Measurements from ENCODE around the gene TOB2.
A peak's percentile ranks its signal among the peaks of the same experiment; 100 is the strongest.
"Not testable (repeated sequence)": the region's sequence is repeated elsewhere in the genome, so short reads cannot be mapped to it uniquely, and the experiment has no call there.

TOB2 gene

DNA sequence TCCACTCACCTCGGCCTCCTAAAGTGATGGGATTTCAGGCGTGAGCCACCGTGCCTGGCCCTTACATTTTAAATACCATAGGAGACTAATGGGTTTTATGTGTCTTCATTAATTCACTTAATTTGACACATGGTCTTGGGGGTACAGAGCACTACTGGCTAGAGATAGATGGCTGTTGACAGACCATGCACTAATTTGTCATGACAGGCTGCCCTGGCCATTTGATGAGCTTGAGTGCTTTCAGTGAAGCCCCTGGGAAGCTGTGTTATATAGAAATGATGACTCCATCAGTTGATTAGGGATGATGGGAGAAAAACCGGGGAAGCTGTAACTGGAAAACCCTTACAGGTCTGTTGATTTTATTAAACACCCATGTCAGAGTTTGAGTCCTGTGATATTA, 15.3 kb upstream of the TOB2 start:
- DNase-seq: no peak

DNA sequence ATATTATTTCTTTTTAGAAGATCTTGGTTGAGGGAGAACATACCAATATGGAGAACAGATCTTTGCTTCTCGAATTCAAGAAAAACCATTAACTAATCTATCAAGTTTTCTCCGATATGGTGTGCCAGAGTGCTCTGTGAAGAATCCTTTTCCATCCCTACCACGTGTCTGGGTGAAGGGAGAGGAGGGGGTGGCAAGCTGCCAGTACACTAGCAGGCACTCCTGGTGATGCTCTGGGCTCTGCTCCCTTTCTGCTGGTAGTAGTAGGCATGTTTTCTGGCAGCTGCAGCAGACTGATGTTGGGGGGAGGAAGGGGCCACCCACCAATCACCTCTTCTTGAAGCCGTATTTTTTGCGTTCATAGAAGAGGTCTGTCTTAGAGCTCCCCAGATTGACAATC, 13.5 kb upstream of the TOB2 start:
- not testable (repeated sequence) for DNase-seq

DNA sequence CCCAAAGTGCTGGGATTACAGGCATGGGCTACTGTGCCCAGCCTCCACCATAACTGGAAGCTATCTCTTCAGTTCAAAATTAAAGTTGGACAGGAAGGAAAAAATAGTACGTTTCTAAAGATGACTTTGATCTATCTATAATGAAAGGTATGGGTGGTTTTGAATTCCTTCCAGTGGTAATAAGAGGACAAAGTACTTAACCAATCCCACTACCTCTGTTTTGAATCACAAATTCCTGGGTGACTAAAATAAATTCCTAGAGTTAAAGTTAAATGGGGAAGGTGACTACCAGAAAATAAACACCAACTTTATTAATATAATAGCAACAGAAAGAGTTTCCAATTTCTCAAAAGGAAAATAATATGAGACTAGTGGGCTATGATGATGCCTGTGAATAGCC, 12.8 kb upstream of the TOB2 start:
- DNase-seq: no peak

DNA sequence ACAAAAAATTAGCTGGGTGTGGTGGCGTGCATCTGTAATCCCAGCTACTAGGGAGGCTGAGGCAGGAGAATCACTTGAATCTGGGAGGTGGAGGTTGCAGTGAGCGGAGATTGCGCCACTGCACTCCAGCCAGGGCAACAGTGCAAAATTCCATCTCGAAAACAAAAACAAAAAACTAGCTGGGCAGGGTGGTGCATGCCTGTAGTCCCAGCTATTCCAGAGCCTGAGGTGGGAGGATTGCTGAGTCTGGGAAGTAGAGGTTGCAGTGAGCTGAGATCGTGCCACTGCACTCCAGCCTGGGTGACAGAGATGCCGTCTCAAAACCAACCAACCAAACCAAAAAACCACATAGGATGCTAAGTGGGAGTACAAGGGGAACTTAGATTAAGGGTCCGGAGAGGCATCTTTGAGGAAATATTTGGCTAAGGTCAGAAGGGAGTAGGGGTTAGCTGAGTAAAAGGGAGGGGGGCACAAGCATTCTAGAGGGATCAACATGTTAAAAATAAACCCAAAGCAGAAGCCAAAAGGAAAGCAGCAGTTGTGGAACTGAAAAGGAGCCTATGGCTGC, 11.6 kb upstream of the TOB2 start:
- DNase-seq: no peak

DNA sequence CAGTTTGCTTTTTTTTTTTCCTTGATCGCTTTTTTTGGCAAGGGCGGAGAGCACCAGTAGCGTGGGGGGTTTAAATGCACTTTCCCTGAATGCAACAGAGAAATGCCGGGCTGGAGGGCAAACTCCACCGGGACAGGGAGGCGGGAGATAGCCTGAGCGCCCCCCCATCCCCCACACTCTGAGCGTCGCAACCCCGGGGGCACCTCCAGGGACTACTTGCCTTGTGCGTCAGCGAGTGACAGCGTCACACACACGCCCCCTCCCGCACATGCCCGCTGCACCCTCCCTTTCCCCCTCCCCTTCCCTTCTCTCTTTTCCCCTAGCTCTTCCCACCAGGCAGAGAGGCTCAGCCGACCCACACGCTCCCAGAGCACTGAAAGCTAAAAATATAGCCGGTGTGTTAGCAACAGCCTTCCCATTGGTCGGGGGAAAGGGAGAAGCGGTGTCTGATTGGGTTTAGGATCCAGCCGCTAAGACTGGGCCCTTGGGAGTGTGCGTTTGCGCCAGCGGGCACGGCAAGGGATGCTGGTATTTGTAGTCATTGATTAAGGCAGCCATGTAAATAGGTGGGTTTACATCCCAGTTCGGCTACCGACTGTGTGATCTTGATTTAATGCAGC, 1.7 kb upstream of the TOB2 start:
- DNase-seq: peak; percentile 92 to 99 (median 93)

DNA sequence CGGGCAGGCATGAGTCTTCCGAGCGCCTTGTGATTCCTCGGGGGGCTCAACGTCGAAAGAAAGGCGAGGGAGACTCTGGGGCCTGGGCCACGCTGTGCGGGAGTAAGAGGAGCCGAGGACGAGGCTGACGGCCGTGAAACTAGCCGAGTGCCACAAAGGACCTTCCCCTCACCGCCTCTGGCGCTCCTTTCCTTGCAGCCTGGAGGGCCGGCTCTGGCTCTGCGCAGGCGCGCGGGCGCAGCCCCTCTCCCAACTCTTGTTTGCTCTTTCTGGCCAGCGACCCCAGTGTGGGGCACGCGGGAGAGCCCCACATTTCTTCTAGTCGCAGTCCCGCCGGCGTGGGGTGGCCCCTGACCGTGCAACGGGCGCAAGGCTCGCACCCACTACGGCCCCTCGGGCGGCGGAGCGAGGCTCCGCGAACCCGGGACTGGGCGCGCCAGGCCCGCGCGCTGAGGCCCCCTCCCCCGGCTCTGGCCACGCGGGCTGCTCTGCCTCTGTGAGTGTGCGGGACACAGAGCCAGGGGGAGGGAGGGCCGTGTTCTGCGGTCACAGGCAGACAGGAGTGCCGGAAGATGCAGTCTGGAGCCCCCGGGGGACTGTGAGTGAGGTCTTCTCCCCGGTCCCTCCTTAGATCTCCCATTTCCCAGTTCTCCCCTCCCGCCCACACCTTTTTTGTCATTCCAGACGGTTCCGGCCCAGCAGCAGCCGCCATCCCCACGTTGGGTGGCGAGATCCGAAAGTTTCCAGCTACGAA, 1.0 kb upstream of the TOB2 start:
- DNase-seq: peak; percentile 40 to 74 (median 70)

DNA sequence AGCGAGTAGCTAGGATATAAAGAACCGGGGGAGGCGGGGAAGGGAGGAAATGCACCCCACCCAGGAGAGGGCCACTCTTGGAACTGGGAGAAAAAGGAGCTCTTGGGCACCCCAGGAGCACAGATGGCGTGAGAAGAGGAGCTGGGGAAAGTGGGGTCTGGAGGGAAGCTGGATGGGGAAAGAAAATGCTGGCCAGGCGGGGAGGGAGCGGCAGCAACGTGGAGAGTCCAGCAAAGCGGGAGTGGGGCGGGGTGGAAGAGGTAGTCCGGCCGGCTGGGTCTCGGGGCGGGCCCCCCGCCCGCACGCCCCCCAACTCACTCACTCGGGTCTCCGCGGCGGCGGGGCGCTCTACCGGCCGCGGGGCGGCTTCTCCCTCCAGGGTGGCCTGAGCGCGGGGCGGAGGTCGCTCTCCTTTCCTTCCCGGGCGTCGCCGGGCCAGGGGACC, 522 bp downstream of the TOB2 start:
- DNase-seq: peak in 1 of 3 experiments; percentile 55

DNA sequence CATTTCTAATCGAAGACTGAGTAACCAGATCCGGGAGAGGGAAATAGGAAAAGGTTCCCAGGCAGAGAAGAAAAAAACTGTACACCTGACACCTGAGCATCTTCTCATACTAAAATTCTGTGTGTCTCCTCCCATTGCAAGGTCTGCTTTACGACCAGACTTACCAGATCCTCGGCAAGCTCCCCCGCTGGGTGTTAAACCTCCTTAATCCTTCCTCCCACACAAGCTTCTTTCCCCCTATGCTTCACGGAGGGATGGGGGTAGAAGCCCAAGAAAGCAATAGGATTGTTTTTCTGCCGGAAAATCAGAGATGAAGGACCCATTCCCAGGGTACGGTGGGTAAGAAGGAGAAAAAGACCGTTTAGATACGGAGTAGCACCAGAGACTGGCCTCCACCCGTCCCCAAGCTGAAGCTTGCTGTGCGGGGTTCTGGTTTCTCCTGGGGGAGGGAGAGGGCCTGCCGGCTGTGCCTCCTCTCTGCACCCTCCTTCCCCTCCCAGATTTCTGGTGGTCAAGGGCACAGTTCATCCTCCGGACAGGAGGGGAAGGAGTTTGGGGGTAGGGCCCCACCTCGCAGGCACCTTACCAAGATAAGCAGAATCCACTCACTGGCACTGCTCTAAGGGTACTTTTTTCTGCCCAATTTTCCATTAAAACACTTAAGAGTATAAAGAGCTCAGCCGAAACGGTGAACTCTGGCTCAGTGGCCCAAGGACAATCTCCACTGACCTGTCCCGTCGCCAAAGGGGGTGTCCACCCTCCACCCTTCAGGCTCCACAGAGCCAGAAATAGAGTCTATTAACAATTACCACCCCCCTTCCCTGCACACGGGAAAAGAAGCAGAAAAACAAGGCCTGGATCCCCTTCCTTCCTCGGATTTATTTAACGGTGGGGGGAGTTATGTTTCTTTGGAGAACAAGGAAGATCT, 1.2 kb downstream of the TOB2 start:
- peak; percentile 9 to 55 (median 34) for DNase-seq

DNA sequence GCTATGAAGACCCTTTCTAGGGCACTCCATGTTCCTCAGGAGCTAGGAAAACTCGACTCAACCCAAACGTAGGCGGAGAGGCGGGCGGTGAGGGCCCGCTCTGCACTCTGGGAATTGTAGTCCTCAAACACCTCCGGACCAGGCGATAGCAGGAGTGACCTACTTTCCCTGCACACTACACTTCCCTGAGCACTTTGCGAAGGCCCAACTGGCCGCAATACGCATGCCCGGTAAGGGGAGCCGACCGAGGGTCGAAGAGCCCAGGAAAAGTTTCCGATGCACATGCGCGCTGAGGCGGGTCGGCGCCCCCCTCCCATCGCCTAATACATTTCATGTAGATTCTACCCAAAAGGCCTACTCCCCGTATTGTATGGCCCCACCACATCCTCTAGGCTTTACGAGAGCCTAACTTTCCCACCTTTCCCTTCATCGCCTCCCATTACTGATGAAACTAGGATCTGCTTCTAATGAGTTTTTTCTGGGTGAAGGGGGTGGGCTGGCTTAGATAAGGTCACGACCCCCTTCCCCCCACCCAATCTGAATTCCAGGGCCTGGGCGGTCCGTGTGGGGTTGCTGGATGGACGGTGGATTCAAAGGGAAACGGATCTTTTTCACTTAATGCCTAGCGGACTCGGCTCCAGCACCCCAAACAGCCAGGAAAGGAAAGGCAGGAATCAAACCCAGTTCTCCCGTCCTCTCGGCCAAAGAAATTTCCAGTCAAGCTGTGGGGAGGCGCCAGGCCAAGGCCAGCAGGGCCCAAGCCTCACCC, 2.1 kb downstream of the TOB2 start:
- peak; percentile 86 to 95 (median 90) for DNase-seq

DNA sequence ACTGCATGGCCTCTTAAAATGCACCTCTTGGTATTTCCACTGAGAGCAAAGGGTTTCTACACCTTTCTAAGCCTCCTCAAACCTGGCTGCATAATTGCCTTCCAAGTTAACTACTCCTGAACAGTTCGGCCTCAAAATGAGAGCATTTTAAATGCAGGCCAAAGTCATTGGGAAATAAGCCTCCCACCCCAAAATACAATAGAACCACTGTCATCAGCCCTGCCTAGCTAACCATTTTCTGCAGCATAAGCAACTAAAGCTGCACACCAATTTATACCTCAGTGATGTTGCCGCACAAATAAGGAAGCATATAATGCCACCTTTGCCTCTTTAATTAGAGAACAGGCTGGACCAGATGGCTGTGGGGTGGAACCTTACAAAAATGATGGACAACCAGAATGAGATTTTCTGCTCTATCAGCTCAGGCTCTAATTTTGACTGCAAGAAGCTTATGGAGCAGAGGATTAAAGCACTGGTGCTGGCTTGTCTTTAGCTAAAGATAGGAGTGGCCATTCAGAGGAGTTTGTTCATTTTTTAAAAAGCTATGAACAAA, 4.3 kb downstream of the TOB2 start:
- DNase-seq: no peak

DNA sequence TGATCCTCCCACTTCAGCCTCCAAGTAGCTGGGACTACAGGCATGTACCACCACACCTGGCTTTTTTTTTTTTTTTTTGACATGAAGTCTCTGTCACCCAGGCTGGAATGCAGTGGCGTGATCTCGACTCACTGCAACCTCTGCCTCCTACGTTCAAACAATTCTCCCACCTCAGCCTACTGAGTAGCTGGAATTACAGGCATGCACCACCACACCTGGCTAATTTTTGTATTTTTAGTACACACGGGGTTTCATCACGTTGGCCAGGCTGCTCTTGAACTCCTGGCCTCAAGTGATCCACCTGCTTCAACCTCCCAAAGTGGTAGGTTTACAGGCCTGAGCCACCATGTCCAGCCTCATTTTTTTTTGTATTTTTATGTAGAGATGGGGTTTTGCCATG, 6.1 kb downstream of the TOB2 start:
- DNase-seq: not testable (repeated sequence)

DNA sequence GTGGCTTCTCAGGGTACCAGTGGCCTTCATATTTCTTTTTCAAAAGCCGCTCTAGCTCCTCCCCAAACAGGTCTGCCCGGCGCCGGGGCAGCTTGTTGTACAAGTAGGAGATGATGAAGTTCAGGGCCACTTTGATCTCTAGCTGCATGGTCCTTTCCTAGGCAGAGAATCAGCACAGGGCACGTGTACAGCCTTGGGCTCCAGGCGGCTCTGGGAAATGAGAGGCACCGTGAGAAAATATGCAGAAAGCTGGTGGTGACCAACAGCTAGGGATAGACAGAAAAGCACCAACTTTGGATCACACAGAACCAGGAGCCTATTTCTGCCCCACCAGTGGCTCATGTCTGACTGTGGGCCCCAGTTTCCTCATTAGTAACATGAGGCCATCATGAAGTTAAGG, 9.4 kb downstream of the TOB2 start:
- DNase-seq: no peak

DNA sequence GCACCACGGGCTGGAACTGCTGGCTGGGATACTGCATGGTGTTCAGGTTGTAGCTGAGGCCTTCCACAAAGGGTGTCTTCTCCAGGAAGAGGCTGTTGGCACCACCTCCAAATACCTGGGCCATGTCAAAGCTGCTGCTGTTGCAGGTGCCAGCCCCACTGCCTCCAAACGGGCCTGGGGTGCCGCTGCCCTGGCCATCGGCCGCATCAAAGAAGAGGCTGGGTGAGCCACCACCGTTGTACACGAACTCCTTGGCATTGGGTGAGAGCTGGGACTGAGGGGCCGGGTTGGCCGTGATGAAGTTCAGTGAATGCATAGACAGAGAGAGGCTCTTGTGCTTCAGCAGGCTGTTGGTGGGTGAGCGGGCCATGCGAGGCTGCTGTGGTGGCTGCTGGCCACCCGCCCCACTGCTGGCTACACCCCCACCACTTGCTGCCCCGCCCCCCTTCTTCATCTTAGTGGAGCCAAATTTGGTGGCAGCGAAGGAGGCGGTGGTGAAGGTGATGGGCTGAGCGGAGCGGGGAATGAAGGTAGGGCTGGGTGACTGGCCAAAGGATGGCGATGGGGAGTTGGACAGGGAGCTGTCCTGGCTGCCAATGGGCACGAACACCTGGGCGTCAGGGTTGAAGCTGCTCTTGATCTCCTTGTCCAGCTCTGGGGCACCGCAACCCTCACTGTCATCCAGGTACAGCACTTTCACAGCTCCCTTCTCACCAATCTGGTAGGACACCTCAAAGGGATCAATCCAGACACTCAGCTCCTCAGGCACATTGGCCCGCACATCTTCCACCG, 10.1 kb downstream of the TOB2 start:
- DNase-seq: no peak

DNA sequence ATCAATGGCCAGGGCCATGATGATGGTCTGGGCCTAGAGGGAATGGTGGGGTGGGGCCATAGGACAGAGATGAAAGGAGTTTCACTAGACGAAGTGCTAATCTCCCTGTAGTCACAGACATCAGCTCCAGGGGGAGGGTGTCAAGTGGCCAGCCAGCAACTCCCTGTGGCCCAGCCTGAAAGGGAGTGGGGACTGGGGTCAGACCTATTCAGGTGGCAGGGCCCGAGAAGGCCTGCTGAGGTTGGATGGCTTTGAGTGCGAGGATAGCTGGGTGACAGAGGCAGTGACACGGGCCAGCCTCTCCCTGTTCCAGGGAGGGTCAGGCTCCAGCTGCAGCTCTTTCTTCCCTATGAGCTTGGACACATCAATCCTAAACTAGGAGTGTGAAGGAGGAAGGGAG, 11.0 kb downstream of the TOB2 start:
- DNase-seq: no peak

DNA sequence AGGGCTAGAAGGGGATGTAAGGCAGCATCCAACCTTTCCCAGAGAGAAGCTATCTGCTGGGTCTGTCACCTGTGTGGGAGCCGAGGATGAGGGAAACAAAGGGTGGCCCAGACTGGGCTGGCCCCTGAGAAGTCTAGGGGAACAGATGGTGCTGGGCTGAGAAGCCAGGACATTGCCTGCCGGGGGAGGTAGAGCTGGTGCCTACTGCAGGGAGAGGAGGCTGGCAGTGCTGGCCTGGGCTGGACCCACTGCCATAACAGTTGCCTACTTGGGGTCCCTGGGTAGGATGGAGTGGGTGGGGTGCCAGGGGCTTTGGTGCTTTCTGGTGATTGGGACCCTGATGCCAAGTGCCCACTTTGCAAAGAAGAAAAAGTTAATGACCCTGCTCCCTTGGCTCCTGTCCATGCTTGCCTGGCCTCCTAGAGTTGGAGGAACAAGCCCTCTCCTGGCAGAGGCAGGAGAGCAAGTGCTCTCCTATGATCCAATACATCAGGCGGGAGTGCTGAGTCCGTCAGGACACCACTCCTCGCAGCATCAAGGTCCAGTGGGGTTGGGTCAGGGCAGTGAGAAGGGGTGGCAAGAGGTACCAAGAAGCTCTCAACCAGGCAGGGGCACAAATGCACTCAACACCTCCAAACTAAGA, 12.1 kb downstream of the TOB2 start:
- not testable (repeated sequence) for DNase-seq

DNA sequence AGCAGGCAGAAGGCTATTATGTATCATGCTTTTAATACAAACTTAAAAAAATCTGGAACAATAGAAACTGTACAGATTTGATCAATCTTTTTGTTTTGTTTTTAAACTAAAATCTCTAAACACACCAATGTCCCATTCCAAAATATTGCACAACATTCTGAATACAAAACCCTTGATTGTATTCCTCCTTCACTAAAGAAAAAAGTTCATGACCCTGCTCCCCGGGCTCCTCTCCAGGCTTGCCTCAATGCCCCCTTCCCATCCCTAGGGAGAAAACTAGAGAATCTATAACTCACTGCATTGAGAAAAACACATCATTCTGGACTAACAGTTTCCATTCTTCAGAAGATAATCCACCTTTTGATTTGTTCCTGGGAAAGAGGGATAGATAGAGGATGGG, 13.1 kb downstream of the TOB2 start:
- not testable (repeated sequence) for DNase-seq

DNA sequence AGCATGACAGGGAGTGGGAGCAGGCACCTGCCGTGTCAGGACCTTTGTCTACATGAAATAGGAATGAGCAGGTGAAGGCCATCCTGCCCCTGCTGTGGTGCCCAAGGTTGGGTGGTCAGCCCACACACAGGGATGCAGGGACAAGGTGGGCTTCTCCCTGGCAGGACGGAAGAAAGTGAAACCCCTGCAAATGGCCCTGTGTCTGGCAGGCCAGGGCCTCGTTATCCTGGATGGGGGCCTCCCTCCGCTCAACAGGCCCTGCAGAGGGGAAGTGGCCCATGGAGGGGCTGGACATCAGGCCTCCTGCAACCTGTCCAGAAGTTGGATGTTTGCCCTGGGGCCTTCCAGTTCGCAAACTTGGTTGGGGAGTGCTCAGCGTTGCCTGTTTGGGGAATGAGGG, 14.9 kb downstream of the TOB2 start:
- no peak for DNase-seq

DNA sequence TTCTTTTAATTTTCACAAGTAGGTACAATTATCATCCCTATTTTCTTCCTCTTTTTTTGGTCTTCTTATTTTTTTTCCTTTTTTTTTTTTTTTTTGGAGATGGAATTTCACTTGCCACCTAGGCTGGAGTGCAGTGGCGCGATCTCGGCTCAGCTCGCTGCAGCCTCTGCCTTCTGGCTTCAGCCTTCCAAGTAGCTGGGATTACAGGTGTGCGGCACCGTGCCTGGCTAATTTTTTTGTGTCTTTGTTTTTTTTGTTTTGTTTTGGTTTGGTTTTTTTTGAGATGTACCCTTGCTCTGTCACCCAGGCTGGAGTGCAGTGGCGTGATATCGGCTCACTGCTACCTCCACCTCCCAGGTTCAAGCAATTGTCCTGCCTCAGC, 16.7 kb downstream of the TOB2 start:
- no peak for DNase-seq

DNA sequence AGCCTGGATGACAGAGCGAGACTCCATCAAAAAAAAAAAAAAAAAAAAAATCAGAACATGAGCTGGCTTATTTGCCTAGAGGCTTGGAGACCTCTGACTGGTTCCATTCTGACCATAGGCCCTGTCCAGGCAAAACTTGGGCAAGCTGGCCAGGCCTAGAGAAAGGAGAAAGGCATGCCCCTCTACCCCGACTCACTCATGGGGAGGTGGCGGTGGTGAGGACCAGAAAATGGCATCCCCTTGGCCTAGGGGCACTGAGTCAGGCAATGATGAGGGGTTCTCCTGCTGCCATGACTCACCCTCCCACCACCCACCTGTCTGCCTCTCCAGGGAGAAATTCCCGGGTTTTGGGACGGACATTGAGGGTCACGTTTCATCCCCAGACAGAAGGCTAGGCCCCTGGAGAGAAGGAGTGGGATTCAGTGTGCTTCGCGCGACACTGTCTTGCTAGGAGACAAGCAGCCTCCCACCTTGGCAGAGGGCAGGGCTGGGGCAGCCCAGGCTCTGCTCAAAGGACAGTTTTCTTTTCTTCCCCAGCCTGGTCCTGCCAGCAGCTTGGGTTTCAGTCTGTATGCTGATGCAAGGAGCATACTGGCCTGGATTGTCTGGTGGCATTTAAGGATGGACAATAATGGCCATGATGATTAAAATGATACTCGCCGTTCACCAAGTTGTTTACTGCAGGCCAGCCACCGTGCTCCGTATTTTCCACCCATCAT, 17.2 kb downstream of the TOB2 start:
- no peak for DNase-seq

All from NCI-H1417 (cell line).